ENCODE data around the gene RNF157. TPM values are rescaled to one million over a fixed set of nuclear protein-coding genes. Genes with fewer than 3 reads are reported as not detected.

Gene RNF157
- total RNA-seq, 1 donor = 4.7 TPM

DNA sequence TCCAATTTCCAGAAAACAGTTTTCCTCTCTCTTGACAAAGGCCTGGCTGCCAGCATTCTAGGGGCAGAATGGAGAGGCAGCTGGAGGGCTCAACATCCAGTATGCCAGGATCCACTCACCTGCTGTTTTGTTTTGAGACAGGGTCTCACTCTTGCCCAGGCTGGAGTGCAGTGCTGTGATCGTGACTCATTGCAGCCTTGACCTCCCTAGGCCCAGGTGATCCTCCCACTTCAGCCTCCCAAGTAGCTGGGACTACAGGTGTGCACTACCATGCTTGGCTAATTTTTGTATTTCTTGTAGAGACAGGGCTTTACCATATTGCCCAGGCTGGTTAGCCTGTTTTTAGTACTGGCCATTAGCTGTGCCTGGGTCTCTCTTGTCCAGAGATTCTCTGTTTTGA lies 70.2 kb downstream of the RNF157 start:
- TF ChIP-seq, protein P1, sequence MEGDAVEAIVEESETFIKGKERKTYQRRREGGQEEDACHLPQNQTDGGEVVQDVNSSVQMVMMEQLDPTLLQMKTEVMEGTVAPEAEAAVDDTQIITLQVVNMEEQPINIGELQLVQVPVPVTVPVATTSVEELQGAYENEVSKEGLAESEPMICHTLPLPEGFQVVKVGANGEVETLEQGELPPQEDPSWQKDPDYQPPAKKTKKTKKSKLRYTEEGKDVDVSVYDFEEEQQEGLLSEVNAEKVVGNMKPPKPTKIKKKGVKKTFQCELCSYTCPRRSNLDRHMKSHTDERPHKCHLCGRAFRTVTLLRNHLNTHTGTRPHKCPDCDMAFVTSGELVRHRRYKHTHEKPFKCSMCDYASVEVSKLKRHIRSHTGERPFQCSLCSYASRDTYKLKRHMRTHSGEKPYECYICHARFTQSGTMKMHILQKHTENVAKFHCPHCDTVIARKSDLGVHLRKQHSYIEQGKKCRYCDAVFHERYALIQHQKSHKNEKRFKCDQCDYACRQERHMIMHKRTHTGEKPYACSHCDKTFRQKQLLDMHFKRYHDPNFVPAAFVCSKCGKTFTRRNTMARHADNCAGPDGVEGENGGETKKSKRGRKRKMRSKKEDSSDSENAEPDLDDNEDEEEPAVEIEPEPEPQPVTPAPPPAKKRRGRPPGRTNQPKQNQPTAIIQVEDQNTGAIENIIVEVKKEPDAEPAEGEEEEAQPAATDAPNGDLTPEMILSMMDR (IDR thresholded peaks at IDR 0.05; ENCODE audit: insufficient read depth, low read depth, low read length) = no peak
- no peak overlapping the region for H3K4me3 ChIP-seq (ENCODE audit: low read depth, low read length)
- DNase-seq (ENCODE audit: low read depth) = no peak

DNA sequence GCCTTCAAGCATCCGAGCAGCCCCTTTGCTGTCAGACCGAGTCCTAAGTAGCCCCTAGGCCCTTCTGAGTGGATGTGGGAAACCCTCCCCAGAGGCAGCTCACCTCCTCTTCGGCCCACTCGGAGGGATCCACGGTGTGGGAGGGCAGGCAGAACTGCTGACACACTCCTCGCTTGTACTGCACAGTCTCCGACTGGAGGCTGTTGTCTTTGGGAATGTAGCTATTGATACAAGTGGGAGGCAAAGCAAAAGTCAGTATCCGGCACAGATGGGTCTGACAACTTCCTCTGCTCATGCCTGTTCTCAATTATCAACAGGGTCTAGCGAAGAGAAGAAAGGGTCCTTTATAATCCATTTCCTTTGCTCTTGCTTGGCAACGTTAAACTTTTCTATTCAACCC lies 73.4 kb downstream of the RNF157 start:
- H3K4me3 ChIP-seq (ENCODE audit: low read depth, low read length) = no peak overlapping the region
- TF ChIP-seq, protein P1 (IDR thresholded peaks at IDR 0.05; ENCODE audit: insufficient read depth, low read depth, low read length) = no peak
- no peak for DNase-seq (ENCODE audit: low read depth)

DNA sequence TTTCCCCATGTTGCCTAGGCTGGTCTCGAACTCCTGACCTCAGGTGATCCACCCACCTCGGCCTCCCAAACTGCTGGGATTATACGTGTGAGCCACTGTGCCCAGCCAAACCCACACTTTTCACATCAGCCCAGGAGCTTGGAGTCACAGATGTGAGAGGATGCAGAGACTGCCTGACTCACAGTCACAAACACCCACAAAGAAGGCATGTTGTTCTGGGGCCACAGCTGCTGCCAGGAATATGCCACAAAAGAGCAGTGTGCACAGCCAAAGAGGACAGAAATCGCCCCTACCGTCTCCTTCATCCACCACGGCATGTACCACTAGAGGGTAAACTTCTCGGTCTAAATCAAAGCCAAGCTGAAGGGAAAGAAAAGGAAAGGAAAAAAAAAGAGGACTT lies 74.1 kb downstream of the RNF157 start:
- TF ChIP-seq, protein P1 (IDR thresholded peaks at IDR 0.05; ENCODE audit: insufficient read depth, low read depth, low read length) = no peak
- no peak overlapping the region for H3K4me3 ChIP-seq (ENCODE audit: low read depth, low read length)
- DNase-seq (ENCODE audit: low read depth) = no peak

DNA sequence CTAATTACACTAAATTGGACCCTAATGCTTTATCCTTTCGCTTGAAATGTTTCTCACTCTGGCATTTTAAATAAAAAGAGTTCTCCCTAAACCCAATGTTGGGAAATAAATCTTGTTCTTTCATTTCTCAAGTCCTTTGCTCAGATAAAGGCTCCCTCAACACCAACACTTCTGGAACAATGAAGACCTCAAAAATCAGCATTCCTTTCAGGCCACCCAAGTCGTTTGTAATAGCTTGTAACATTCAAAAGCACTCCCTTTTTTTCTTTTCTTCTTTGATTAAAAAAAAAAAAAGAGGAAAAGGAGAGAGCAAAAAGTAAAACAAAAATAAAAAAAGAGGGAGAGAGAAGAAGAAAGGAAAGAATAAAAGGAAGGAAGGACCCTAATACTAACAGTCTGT lies 76.0 kb downstream of the RNF157 start:
- H3K4me3 ChIP-seq (ENCODE audit: low read depth, low read length) = no peak overlapping the region
- DNase-seq (ENCODE audit: low read depth) = no peak
- TF ChIP-seq, protein P1 (IDR thresholded peaks at IDR 0.05; ENCODE audit: insufficient read depth, low read depth, low read length) = no peak

DNA sequence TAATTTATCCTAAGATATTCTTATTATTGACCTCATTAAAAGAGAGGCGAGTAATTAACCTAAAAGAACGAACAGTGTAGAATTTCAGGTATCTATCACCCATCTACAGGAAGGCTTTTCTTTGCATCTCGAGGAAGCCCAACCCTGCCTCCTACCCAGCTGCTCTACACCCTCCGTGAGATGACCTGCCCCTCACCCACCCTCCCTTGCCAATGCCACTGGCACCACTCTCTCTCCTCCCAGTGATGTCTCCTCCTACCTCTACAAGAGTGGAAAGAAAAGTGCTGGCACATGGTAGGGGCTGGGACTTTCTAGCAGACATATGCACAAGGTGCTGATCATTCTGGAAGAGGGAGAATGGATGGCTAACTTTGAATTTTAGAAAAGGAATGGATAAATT lies 76.4 kb downstream of the RNF157 start:
- no peak overlapping the region for H3K4me3 ChIP-seq (ENCODE audit: low read depth, low read length)
- DNase-seq (ENCODE audit: low read depth) = no peak
- TF ChIP-seq, protein P1 (IDR thresholded peaks at IDR 0.05; ENCODE audit: insufficient read depth, low read depth, low read length) = no peak

DNA sequence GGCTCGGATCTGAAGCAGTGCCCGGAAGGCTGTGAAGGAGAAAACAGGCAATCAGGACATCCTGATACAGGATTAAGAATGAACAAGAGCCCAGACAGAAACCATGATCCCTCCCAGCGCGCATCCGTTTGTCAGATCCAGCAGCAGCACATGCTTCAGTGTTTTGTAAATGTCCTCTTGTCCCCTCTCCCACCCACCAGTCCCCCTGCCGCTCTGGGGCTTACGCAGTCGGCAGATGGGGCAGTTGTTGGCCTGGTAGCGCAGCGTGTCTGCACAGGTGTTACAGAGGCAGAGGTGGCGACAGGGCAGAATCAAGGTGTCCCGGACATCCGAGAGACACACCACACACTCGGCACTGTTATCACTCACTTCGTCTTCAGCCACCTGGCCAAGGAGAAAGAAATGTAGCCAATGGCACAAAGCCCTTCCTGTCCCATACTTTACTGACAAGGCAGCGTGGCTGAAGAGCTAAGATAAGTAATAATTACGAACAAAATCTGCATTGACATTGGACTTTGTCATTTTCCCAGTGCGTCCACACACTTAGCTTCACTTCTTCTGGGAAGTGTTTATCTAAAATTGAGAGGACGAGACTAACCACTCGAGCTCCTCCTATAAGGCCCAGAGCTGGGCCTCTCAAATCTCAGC lies 78.5 kb downstream of the RNF157 start:
- no peak overlapping the region for H3K4me3 ChIP-seq (ENCODE audit: low read depth, low read length)
- TF ChIP-seq, protein P1 (IDR thresholded peaks at IDR 0.05; ENCODE audit: insufficient read depth, low read depth, low read length) = no peak
- no peak for DNase-seq (ENCODE audit: low read depth)

All from fibroblast of villous mesenchyme (primary cell).